CD14-positive monocyte (primary cell): ENCODE measurements around the gene COL4A1. TPM values are rescaled to one million over a fixed set of nuclear protein-coding genes. Genes with fewer than 3 reads are reported as not detected.

Experiments
- DNase-seq, 3 donors: peaks; one replicate each; pipeline ENCODE4 v3.0.0-alpha.2; 2011 to 2022
- H2AFZ ChIP-seq: 2 replicates; pipeline ENCODE4 v1.6.0; 2012; ENCODE audit warnings: mild to moderate bottlenecking, low read depth, low read length, inconsistent platforms; ENCODE audit not compliant: insufficient read depth, poor library complexity, severe bottlenecking
- H3K27ac ChIP-seq, 2 donors: 1 replicate in 1 of 2; 2 replicates in 1 of 2; pipeline ENCODE4 v1.5.1; 2012 to 2013; ENCODE audit warnings: low read length in 2 of 2, control low read depth in 1 of 2, inconsistent platforms in 1 of 2, low read depth in 1 of 2, mild to moderate bottlenecking in 1 of 2
- H3K27me3 ChIP-seq, 2 donors: one replicate each; pipeline versions ENCODE4 v1.6.0 to v1.6.1; 2011 to 2013; ENCODE audit warnings: low read length in 2 of 2; ENCODE audit not compliant: control insufficient read depth in 2 of 2, insufficient read depth in 2 of 2
- H3K36me3 ChIP-seq, 2 donors: replicated peaks in 1 of 2; 1 replicate in 1 of 2; 2 replicates in 1 of 2; pipeline versions ENCODE4 v1.5.1 to v1.6.1; 2012 to 2013; ENCODE audit warnings: low read length in 2 of 2, control low read depth in 1 of 2, inconsistent platforms in 1 of 2, mild to moderate bottlenecking in 1 of 2; ENCODE audit not compliant: insufficient read depth in 2 of 2, control insufficient read depth in 1 of 2
- H3K4me1 ChIP-seq, 2 donors: 1 replicate in 1 of 2; 2 replicates in 1 of 2; pipeline versions ENCODE4 v1.5.1 to v1.6.1; 2012 to 2013; ENCODE audit warnings: low read length in 2 of 2, control low read depth in 1 of 2, inconsistent platforms in 1 of 2, mild to moderate bottlenecking in 1 of 2, moderate library complexity in 1 of 2; ENCODE audit not compliant: insufficient read depth in 2 of 2, control insufficient read depth in 1 of 2
- H3K4me2 ChIP-seq: replicated peaks from 2 replicates; pipeline ENCODE3; 2012; ENCODE audit warnings: low read length, moderate library complexity, mild to moderate bottlenecking; ENCODE audit not compliant: poor library complexity, severe bottlenecking; ENCODE audit errors: extremely low read depth
- H3K4me3 ChIP-seq, 3 experiments: fragments of 200-600 bp in 1 of 3; sonication (generic) in 1 of 3; replicated peaks in 1 of 3; 1 replicate in 2 of 3; 2 replicates in 1 of 3; pipeline ENCODE4 v1.5.1; 2011 to 2013; ENCODE audit warnings: low read length in 3 of 3, mild to moderate bottlenecking in 3 of 3, control low read depth in 2 of 3, low read depth in 2 of 3, inconsistent platforms in 1 of 3, moderate library complexity in 1 of 3
- H3K79me2 ChIP-seq: 2 replicates; pipeline ENCODE4 v1.6.0; 2012; ENCODE audit warnings: mild to moderate bottlenecking, control low read depth, inconsistent platforms, low read length, moderate library complexity; ENCODE audit not compliant: insufficient read depth
- H3K9ac ChIP-seq: 2 replicates; pipeline ENCODE4 v1.6.0; 2017; ENCODE audit warnings: low read length, mild to moderate bottlenecking; ENCODE audit not compliant: insufficient read depth, poor library complexity, severe bottlenecking
- H3K9me3 ChIP-seq, 2 donors: replicated peaks in 1 of 2; 1 replicate in 1 of 2; 2 replicates in 1 of 2; pipeline versions ENCODE4 v1.5.1 to v1.6.1; 2012 to 2013; ENCODE audit warnings: low read length in 2 of 2, control low read depth in 1 of 2; ENCODE audit not compliant: control insufficient read depth in 1 of 2, insufficient read depth in 1 of 2
- H4K20me1 ChIP-seq: 2 replicates; pipeline ENCODE4 v1.6.0; 2012; ENCODE audit warnings: mild to moderate bottlenecking, low read length, control low read depth, moderate library complexity; ENCODE audit not compliant: insufficient read depth
- H3K27ac Mint-ChIP-seq, 7 donors: one replicate each; pipeline ENCODE4 v1.8.0; 2020; ENCODE audit warnings: mild to moderate bottlenecking in 7 of 7, mixed read lengths in 7 of 7, moderate library complexity in 6 of 7, inconsistent platforms in 2 of 7
- H3K27me3 Mint-ChIP-seq, 3 donors: one replicate each; pipeline ENCODE4 v1.8.0; 2021 to 2022; ENCODE audit warnings: low read depth in 3 of 3, mild to moderate bottlenecking in 3 of 3, mixed read lengths in 3 of 3, moderate library complexity in 3 of 3, inconsistent platforms in 1 of 3
- H3K36me3 Mint-ChIP-seq, 2 donors: one replicate each; pipeline ENCODE4 v1.8.0; 2020; ENCODE audit warnings: mixed read lengths in 2 of 2, inconsistent platforms in 1 of 2, mild to moderate bottlenecking in 1 of 2
- H3K4me1 Mint-ChIP-seq: one replicate; pipeline ENCODE4 v1.8.0; 2020; ENCODE audit warnings: mild to moderate bottlenecking, mixed read lengths
- H3K4me3 Mint-ChIP-seq, 2 donors: one replicate each; pipeline ENCODE4 v1.8.0; 2020; ENCODE audit warnings: mild to moderate bottlenecking in 2 of 2, mixed read lengths in 2 of 2, moderate library complexity in 1 of 2
- H3K9me3 Mint-ChIP-seq, 7 donors: one replicate each; pipeline ENCODE4 v1.8.0; 2020 to 2022; ENCODE audit warnings: mixed read lengths in 7 of 7, mild to moderate bottlenecking in 6 of 7, moderate library complexity in 6 of 7, inconsistent platforms in 2 of 7
- WGBS: methylation state at CpG from one replicate; pipeline ENCODE4 v1.1.5; 2013; ENCODE audit warnings: missing lambda C conversion rate; ENCODE audit not compliant: insufficient coverage; 5-methylcytosine and 5-hydroxymethylcytosine counted together
- intact Hi-C, 2 donors: fragments of 100-400 bp; cut with micrococcal nuclease; formaldehyde crosslinking; loops; one replicate each; pipeline versions ENCODE4 v1.15.0 to v1.15.1; 2023
- polyA plus RNA-seq, 3 donors: library from polyadenylated mRNA; depleted of rRNA in 1 of 3; unstranded in 2 of 3; stranded (reverse) in 1 of 3; fragments of 300-500 nt in 2 of 3; fragments of >200 nt in 1 of 3; fragmentation: Illumina TruSeq in 2 of 3; gene quantifications; 1 replicate in 2 of 3; 2 replicates in 1 of 3; pipeline ENCODE4 v1.2.3, GENCODE V29; 2012 to 2021
- TF ChIP-seq, protein P1 (sequence below): fragments of 200-600 bp; IDR thresholded peaks from one replicate; pipeline ENCODE4 v1.8.0; 2022; ENCODE audit warnings: antibody characterized with exemption, mild to moderate bottlenecking

COL4A1 gene
- polyA plus RNA-seq, 3 donors = 0.16 to 0.25 TPM; not detected in 1

DNA sequence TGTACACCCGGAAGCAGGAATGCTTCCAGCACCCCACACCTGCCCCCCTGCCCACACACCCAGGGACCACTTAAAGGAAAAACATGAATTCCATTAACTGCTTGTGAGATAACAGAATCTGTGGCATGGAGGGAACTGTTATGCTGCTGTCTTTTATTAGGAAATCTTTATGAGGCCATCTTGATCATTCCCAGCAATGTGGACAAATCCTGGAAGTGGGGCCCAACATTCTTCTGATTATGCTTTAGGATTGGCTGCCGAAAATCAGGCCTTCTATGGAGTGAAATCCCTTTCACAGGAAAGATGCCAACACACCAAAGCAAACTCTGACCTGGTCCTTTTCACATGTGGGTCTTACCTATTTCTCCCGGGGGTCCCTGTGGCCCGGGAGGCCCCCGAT, 114.5 kb downstream of the COL4A1 start:
- no peaks in the 10 kb centered on the region for H3K79me2 ChIP-seq
- H2AFZ ChIP-seq = no peak overlapping the region
- no peaks in the 10 kb centered on the region for H3K36me3 ChIP-seq
- Mint-ChIP-seq H3K36me3 (no peaks in the 10 kb centered on the region), H3K27me3 (peaks cover 11 to 30% (median 28%) of the 10 kb centered on the region in 3 donors), H3K4me1 (no peaks in the 10 kb centered on the region), H3K9me3 (peaks cover 0 to 1% (median 0%) of the 10 kb centered on the region in 7 donors), H3K4me3 (no peak overlapping the region), H3K27ac (no peak overlapping the region)
- H3K4me3 ChIP-seq = no peak overlapping the region
- H3K9me3 ChIP-seq = no peaks in the 10 kb centered on the region
- DNase-seq = no peak
- TF ChIP-seq, protein P1, sequence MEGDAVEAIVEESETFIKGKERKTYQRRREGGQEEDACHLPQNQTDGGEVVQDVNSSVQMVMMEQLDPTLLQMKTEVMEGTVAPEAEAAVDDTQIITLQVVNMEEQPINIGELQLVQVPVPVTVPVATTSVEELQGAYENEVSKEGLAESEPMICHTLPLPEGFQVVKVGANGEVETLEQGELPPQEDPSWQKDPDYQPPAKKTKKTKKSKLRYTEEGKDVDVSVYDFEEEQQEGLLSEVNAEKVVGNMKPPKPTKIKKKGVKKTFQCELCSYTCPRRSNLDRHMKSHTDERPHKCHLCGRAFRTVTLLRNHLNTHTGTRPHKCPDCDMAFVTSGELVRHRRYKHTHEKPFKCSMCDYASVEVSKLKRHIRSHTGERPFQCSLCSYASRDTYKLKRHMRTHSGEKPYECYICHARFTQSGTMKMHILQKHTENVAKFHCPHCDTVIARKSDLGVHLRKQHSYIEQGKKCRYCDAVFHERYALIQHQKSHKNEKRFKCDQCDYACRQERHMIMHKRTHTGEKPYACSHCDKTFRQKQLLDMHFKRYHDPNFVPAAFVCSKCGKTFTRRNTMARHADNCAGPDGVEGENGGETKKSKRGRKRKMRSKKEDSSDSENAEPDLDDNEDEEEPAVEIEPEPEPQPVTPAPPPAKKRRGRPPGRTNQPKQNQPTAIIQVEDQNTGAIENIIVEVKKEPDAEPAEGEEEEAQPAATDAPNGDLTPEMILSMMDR = no peak
- no peaks in the 10 kb centered on the region for H4K20me1 ChIP-seq
- no peak overlapping the region for H3K27ac ChIP-seq
- no peaks in the 10 kb centered on the region for H3K4me1 ChIP-seq
- H3K4me2 ChIP-seq = no peak overlapping the region
- intact Hi-C loops = no loop called here
- H3K27me3 ChIP-seq = peaks cover 0 to 4% of the 10 kb centered on the region in 2 donors
- H3K9ac ChIP-seq = no peak overlapping the region
- 85% methylated on average over 4 of the region's 5 CpGs for WGBS

DNA sequence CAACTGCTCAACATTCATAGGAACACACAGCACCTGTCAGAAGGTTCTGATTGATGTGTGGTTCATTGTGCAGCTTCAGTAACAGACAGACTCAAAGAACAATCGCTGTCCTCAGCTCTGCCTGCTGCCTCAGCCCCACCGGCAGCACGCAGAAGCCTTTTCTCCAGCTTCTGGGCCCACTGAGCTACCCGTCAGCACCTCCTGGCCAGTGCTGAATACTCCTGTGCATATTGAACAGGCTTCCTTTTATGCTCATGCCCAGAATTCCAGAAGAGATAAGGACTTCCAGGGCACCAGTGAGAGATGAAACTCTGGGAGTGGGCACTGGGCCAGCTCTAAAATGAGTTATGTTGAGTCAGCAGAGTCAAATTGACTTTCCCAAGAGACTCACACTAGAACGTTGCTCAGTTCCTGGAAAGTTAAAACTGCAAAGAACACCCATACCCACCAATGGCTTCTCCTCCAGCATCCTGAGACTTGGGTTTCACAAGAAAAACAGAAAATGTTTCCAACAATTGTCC, 119.3 kb downstream of the COL4A1 start:
- H3K27ac Mint-ChIP-seq = no peak overlapping the region
- peaks cover 9 to 14% (median 11%) of the 10 kb centered on the region in 3 donors for H3K27me3 Mint-ChIP-seq

More for the DNA sequence above, 119.3 kb downstream of the COL4A1 start:
- Histone ChIP-seq H3K9ac (no peak overlapping the region), H2AFZ (no peak overlapping the region), H3K4me2 (no peak overlapping the region), H4K20me1 (no peaks in the 10 kb centered on the region), H3K4me3 (no peak overlapping the region), H3K79me2 (no peaks in the 10 kb centered on the region), H3K27me3 (peaks cover 0 to 4% of the 10 kb centered on the region in 2 donors), H3K27ac (no peak overlapping the region), H3K36me3 (no peaks in the 10 kb centered on the region), H3K9me3 (no peaks in the 10 kb centered on the region), H3K4me1 (no peaks in the 10 kb centered on the region)
- DNase-seq = no peak
- WGBS = 79% methylated on average over 5 of the region's 5 CpGs
- H3K4me3 Mint-ChIP-seq = no peak overlapping the region
- no peaks in the 10 kb centered on the region for H3K4me1 Mint-ChIP-seq
- peaks cover 0 to 9% (median 0%) of the 10 kb centered on the region in 7 donors for H3K9me3 Mint-ChIP-seq
- H3K36me3 Mint-ChIP-seq = no peaks in the 10 kb centered on the region
- intact Hi-C loops = no loop called here
- TF ChIP-seq, protein P1 = no peak
